H4 (cell line): Measurements from ENCODE around the gene KCNJ1. TPM values are rescaled to one million over a fixed set of nuclear protein-coding genes. Genes with fewer than 3 reads are reported as not detected.

Experiments
- DNase-seq: peaks from one replicate; pipeline ENCODE4 v3.0.0-alpha.2; 2015; ENCODE audit warnings: low spot score
- total RNA-seq: library from RNA; depleted of rRNA; stranded (reverse); fragments of >200 nt; shearing (Covaris generic); gene quantifications from 2 replicates; pipeline ENCODE4 v1.2.3, GENCODE V29; 2014; rRNA removed

The KCNJ1 gene
- total RNA-seq = not detected in 2 replicates

- DNase-seq = no peak
These were observed at the start of gene KCNJ1 for GRCh38 chr11:128867277-128867676. KCNJ1 (minus strand) TSS chr11:128867296; CDS start chr11:128840243, 27,053 bp downstream.

- DNase-seq = no peak
These were observed 49.6 kb upstream of the KCNJ1 start for GRCh38 chr11:128916681-128917080.

- no peak for DNase-seq
These were observed 49.0 kb upstream of the KCNJ1 start for GRCh38 chr11:128916037-128916572.

DNA sequence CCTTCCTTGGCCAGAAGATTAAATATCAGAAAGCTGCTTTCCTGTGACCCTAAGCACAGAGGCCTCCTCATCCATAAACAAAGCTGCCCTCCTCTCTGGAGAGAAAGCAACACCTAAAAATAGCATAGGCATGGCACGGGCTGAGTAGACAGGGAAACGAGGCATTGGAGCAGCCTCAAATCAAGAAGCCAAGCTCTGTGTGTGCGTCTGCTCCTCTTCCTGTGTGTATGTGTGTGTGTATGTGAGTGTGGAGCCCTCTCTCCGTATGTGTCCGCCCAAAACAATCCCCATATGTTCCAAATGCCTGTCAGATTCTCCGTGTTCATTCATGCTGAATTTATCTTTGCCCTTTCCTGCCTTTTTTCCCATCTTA is 48.0 kb upstream of the KCNJ1 start:
- no peak for DNase-seq

DNA sequence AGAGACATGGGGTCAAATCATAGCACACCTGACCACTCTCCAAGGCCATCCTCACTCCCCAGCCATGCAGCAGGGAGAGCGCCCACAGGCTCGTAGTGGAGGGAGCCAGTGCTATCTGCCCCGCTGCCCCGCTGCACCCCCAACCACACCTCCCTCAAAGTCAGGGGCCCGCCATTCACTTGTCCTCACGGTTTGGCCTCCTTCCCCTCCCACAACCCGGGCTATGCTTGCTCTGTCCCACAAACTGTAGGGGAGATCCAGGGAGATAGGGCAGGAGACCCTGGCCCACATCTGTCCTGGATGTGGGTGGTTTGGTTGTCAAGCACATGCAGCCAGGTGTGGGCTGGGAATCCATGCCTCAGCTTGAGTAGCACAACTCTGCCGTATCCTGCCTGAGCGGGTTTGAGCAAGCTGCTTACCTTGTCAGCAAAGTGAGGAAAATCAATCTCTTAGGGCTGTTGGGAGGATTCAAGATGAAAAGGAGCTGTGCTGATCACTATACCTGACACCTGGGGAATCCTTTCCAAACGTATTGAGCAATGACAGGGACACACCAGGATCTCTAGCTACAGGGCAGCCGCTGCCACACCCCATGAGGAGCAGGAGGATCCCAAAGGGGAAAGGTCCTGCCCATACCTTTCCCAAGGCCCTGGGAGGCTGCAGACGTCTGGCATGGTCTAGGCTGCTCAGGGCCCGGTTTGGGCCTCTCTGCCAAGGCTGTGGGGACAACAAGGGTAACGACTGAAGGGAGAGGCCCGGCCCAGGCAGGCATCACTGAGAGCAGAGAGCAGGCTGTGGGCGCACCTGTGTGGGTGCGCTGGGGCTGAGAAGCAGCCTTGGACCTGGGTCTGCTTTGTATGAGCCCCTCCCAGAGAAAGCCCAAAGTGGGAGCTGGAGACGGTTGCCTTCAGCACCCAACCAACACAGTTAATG is 47.4 kb upstream of the KCNJ1 start:
- DNase-seq = no peak

DNA sequence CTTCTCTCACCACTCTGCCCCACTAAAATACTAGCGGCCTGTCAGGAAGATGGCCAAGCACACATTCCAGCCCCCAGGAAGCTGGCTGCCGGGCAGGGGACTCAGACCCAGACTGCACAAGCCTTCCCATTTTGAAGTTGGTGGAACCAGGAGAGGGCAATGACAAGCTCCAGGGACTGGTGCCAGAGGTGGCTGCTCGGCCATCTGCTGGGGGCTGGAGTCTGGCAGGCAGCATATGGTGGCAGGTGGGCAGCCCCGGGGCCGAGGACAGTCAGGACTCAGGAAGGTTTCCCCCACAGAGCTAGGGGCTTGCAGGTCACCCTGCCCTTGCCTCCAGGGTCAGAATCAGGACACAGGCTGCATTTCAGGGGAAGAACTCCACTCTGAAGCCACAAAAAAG is 46.7 kb upstream of the KCNJ1 start:
- no peak for DNase-seq

- no peak for DNase-seq
These were observed 44.6 kb upstream of the KCNJ1 start for GRCh38 chr11:128911701-128912100.

GRCh38 chr11:128911239-128911638 is 44.1 kb upstream of the KCNJ1 start:
- no peak for DNase-seq

GRCh38 chr11:128910576-128910975 is 43.5 kb upstream of the KCNJ1 start:
- no peak for DNase-seq

DNA sequence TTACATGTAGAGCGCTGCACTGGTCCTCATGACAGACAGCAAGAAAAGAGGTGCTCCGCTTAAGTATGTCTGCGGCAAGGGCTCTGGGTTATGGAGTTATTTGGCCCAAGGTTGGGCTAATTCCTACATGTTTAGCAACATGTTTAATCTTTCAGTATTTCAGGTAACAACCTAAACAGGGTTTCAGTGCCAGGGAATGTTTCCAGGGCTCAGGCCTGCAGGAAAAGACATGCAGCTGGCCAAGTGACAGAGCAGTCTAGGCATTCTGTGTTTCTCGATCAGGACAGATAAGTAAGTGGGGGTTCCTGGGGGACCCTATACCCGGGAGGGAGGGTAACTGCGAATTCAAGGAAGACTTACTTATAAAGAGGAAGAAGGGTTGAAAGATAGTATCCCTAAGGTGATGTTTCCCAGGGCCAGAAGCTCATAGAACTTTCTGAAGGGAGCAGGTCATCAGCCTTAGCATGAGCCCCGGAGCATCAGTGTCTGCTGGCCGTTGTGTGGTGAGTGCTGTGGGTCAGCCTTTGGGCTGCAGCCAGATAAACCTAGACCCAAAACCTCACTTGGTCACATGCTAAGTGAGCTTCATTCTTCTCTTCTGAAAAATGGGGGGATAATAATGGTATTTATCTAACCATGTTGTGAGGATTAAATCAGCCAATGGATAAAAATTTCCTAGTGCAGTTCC is 42.5 kb upstream of the KCNJ1 start:
- no peak for DNase-seq

GRCh38 chr11:128908391-128909246 is 41.5 kb upstream of the KCNJ1 start:
- DNase-seq = peak; percentile 70

DNA sequence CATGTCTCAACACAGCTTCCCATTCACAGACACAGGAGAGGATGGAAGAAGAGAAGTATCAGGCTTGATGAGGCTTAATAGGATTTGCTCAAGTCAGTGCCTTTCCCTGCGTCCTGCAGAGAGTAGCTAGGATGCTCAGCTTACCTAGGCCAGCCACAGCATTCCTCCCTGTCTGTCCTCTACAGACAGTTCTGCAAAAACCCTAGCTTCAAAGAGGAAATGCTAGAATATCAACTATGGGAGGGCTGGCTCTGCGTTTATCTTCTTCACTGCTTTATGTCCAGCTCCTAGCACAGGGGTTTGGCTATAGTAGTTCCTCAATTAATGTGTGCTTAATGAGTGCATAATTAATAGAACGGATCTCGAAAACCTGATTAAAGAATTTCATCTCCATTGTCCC is 40.5 kb upstream of the KCNJ1 start:
- no peak for DNase-seq

DNA sequence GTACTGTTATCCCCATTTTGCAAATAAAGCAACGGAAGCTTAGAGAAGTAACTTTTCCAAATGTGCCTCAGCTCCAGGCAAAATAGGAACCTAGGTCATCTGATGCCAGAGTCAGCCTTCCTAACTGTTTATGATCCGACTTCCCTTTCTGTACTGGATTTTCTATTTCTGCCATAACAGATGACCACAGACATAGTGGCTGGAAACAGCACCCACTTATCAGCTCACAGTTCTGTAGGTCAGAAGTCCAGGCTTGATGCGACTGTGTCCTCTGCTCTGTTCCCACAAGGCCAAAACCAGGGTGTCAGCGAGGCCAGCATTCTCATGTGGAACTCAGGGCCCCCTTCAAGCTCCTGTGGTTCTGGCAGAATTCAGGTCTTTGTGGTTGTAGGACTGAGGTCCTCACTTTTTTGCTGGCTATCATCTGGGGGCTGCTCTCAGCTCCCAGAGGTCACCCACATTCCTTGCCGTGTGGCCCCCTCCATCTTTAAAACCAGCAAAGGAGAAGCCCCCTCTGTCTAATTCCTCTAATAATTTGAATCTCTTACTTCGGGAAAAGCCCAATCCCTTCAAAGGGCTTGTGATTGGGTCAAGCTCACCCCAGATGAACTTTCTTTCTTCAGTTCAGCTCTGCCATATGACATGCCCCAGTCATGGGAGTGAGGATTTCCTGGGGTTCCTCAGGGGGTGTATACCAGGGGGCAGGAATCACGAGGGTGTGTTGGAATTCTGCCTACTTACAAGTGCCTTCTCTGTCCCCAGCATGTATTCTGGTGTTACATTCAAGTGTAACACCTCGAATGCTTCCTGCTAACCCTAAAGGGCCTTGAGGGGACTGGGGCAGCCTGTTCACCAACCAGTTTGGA is 39.3 kb upstream of the KCNJ1 start:
- DNase-seq = no peak

DNA sequence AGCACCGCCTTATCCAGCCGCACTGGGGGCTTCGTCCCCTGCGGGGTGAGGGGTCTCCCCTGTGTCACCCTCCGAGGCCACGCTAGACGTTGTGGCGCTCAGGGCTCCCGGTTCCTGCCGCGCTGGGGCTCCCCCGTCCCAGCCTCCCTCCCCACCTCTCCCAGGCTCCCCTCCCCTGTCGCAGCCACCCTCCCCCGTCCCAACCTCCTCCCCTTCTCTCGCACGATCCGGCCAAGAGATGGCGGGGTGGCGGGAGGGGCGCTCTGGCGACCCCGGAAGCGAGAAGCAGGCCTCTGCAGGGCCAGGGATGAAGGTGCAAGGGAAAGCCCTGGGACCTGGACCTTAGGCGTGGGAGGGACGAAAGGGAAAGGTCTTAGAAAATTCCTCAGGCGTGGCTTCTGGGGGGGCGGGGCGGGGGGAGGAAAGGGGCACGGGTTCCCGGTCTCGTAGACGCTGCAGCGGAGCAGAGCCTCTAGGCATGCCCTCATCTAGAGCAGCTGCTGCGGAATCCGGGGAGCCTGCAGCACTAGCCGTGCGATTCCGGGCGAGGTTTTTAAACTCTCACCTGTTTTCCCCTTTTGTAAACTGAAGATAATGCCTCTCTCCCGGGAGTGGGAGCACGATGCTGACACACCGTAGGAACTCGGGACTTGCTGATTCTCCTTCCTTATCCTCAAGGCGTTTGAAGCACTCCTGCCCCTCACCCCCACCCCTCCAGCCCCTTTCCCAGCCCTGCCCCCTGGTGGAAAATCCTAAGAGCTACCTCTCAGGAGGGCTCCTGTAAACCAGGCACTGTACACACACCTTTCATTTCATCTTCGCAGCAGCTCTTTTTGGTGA is 38.5 kb upstream of the KCNJ1 start:
- DNase-seq = peak; percentile 63

DNA sequence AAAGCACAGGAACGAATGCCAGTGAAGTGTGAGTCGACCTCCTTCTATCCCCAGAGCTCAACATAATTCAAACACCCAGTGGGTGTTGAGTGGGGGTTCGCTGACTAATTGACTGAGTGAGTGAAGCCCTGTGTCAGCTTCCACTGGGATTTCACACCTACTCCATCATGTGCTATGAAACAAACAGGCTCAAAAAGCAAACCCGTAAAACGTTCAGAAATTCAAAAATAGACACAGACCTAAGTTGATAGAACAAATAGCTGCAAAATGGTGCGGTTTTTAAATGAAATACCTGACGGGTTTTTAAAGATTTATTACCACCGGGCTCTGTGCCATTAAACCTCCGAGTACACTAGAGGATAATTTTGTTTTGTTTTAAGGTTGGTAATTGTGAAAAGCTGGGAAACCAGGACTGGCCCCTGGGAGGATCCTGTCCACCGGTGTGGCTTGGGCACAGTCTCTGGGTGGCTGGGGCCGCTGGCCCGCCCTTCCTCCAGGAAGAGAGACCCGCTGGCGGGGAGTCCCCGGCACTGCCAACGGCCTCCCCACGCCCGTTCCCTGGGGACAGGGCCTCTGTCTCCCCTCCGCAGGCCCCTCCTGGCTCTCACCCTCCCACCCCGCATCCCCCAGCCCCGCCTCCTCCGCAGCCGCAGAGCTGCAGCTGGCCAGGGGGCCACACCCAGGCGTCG is 37.7 kb upstream of the KCNJ1 start:
- DNase-seq = peak; percentile 42

- no peak for DNase-seq
These were observed 37.2 kb upstream of the KCNJ1 start for GRCh38 chr11:128904303-128904655.

DNA sequence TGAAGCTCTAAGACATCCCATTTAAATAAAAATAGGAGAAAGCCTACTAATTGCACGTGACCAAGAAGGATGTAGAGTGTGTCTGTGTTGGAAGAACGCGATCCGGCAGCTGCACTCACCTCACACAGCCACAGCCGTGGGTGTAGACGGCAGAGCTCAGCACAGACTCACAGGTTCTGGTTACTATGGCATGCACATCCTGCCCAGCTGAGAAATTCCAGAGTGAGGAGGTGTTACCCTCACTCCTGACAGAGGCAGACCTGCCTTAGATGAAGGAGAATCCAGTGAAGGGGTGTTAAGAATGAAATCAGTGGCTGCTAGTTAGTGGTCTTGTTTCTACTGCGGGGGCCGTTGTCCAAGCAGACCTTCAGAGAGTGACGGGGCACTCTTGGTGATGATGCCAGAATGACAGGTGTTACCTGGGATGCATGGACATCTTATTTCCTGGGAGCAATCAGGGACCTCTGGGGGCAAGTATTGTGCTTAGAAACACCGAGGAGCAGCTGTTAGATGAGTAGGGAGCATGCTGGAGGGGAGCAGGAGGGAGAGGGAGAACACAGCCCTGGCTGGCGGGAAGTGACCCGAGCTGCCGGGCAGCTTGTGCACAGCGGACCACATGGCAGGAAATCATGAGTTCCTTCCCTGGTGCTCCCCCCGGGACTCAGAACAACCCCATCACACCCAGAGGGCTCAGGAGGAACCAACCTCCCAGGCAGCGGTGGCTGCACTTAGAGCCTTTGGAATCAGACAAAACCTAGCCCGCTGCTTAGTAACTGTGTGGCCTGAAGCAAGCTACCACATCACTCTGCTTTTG is 36.4 kb upstream of the KCNJ1 start:
- DNase-seq = peak; percentile 17

GRCh38 chr11:128902515-128903066 is 35.5 kb upstream of the KCNJ1 start:
- DNase-seq = no peak
